A549 (cell line): ENCODE data around the gene CACNA1C.

Experiments used
- CEBPB ChIP-seq, 2 experiments: fragments of >200 bp in 1 of 2; sonication (Bioruptor Twin) in 1 of 2; formaldehyde crosslinking in 1 of 2; IDR thresholded peaks; 2 replicates each; pipeline ENCODE4 v1.6.1; 2012 to 2016
- ESRRA ChIP-seq: fragments of 150-350 bp; IDR thresholded peaks from 2 replicates; pipeline ENCODE4 v1.6.1; 2014; ENCODE audit warnings: mild to moderate bottlenecking, low read length, borderline replicate concordance
- JUNB ChIP-seq: fragments of >200 bp; sonication (Bioruptor Twin); formaldehyde crosslinking; IDR thresholded peaks from 2 replicates; pipeline ENCODE4 v1.6.1; 2016
- MAFK ChIP-seq: fragments of 450-650 bp; IDR thresholded peaks from 2 replicates; pipeline ENCODE4 v1.6.1; 2014; ENCODE audit not compliant: partially characterized antibody
- MYC ChIP-seq: IDR thresholded peaks from 2 replicates; pipeline ENCODE4 v1.6.1; 2012; ENCODE audit warnings: mild to moderate bottlenecking, inconsistent platforms, low read length, improper control_type of control experiment, borderline replicate concordance
- POLR2A ChIP-seq: IDR thresholded peaks from 2 replicates; pipeline ENCODE4 v1.6.1; 2012; ENCODE audit warnings: mild to moderate bottlenecking, low read length
- POLR2AphosphoS2 ChIP-seq: conservative IDR thresholded peaks from 2 replicates; pipeline ENCODE4 v1.6.1; 2012; ENCODE audit warnings: low read length, improper control_type of control experiment, inconsistent platforms
- RAD21 ChIP-seq, 2 experiments: fragments of >200 bp in 1 of 2; sonication (Bioruptor Twin) in 1 of 2; formaldehyde crosslinking in 1 of 2; IDR thresholded peaks in 1 of 2; conservative IDR thresholded peaks in 1 of 2; 2 replicates in 1 of 2; 3 replicates in 1 of 2; pipeline ENCODE4 v1.6.1; 2012 to 2018; ENCODE audit warnings: inconsistent platforms in 1 of 2
- RFX5 ChIP-seq: fragments of 450-650 bp; IDR thresholded peaks from 2 replicates; pipeline ENCODE4 v1.7.1; 2014; ENCODE audit warnings: antibody characterized with exemption, mild to moderate bottlenecking, moderate library complexity
- SREBF2 ChIP-seq: fragments of 450-650 bp; IDR thresholded peaks from 2 replicates; pipeline ENCODE4 v1.6.1; 2014; ENCODE audit warnings: mild to moderate bottlenecking, moderate library complexity
- TF ChIP-seq, protein P1 (sequence below): fragments of >200 bp; sonication (Bioruptor Twin); formaldehyde crosslinking; IDR thresholded peaks from 3 replicates; pipeline ENCODE4 v1.5.1; 2016
- TF ChIP-seq, protein P2 (sequence below): fragments of 200-600 bp; sonication (generic); IDR thresholded peaks from 2 replicates; pipeline ENCODE4 v1.6.1; 2016; ENCODE audit warnings: antibody characterized with exemption, mild to moderate bottlenecking, moderate library complexity
- TF ChIP-seq, protein P3 (sequence below): fragments of 150-350 bp; IDR thresholded peaks from 2 replicates; pipeline ENCODE4 v1.6.1; 2014; ENCODE audit warnings: low read depth, mild to moderate bottlenecking, low read length

DNA sequence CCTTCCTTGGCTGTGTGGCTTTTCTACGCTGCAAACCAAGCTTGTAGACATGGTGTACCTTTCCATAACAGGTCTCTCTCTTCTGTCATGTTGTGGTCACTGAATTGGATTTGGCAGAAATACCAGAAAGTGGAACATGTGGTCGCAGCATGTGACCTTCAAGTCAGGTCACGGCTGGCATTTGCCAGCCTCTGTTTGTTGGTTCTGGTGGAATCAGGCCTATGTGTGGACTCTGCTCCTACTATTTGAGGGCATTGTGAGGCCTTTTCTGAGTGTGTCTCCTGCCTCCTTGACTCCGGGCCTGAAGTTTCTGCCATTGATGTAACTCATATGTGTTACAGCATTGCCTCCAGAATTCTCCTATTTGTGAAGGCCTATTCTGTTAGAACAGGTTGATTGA, 116.7 kb downstream of the CACNA1C start:
- TF ChIP-seq MYC (no peak), MAFK (no peak), POLR2A (no peak), RAD21 (conservative IDR thresholded peaks at IDR 0.05 in 1 of 2, IDR thresholded peaks at IDR 0.05 in 1 of 2) (no peak), CEBPB (IDR thresholded peaks at IDR 0.05) (no peak), POLR2AphosphoS2 (no peak), JUNB (no peak), RFX5 (no peak), SREBF2 (no peak), ESRRA (no peak)
- TF ChIP-seq, protein P1, sequence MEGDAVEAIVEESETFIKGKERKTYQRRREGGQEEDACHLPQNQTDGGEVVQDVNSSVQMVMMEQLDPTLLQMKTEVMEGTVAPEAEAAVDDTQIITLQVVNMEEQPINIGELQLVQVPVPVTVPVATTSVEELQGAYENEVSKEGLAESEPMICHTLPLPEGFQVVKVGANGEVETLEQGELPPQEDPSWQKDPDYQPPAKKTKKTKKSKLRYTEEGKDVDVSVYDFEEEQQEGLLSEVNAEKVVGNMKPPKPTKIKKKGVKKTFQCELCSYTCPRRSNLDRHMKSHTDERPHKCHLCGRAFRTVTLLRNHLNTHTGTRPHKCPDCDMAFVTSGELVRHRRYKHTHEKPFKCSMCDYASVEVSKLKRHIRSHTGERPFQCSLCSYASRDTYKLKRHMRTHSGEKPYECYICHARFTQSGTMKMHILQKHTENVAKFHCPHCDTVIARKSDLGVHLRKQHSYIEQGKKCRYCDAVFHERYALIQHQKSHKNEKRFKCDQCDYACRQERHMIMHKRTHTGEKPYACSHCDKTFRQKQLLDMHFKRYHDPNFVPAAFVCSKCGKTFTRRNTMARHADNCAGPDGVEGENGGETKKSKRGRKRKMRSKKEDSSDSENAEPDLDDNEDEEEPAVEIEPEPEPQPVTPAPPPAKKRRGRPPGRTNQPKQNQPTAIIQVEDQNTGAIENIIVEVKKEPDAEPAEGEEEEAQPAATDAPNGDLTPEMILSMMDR: no peak
- TF ChIP-seq, protein P2, sequence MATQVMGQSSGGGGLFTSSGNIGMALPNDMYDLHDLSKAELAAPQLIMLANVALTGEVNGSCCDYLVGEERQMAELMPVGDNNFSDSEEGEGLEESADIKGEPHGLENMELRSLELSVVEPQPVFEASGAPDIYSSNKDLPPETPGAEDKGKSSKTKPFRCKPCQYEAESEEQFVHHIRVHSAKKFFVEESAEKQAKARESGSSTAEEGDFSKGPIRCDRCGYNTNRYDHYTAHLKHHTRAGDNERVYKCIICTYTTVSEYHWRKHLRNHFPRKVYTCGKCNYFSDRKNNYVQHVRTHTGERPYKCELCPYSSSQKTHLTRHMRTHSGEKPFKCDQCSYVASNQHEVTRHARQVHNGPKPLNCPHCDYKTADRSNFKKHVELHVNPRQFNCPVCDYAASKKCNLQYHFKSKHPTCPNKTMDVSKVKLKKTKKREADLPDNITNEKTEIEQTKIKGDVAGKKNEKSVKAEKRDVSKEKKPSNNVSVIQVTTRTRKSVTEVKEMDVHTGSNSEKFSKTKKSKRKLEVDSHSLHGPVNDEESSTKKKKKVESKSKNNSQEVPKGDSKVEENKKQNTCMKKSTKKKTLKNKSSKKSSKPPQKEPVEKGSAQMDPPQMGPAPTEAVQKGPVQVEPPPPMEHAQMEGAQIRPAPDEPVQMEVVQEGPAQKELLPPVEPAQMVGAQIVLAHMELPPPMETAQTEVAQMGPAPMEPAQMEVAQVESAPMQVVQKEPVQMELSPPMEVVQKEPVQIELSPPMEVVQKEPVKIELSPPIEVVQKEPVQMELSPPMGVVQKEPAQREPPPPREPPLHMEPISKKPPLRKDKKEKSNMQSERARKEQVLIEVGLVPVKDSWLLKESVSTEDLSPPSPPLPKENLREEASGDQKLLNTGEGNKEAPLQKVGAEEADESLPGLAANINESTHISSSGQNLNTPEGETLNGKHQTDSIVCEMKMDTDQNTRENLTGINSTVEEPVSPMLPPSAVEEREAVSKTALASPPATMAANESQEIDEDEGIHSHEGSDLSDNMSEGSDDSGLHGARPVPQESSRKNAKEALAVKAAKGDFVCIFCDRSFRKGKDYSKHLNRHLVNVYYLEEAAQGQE: no peak
- TF ChIP-seq, protein P3, sequence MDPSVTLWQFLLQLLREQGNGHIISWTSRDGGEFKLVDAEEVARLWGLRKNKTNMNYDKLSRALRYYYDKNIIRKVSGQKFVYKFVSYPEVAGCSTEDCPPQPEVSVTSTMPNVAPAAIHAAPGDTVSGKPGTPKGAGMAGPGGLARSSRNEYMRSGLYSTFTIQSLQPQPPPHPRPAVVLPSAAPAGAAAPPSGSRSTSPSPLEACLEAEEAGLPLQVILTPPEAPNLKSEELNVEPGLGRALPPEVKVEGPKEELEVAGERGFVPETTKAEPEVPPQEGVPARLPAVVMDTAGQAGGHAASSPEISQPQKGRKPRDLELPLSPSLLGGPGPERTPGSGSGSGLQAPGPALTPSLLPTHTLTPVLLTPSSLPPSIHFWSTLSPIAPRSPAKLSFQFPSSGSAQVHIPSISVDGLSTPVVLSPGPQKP: no peak
